GM18505 (cell line): Measurements from ENCODE around the gene CACNA2D4.

Experiments used
- ATAC-seq: cut with Tn5 transposase; IDR thresholded peaks from one replicate; pipeline ENCODE4 v1.9.1; 2021; ENCODE audit not compliant: unreplicated experiment
- POLR2A ChIP-seq: IDR thresholded peaks from 4 replicates; pipeline ENCODE4 v1.6.1; 2011; ENCODE audit warnings: borderline replicate concordance; ENCODE audit not compliant: insufficient read depth, insufficient read length; ENCODE audit errors: extremely low read depth

The CACNA2D4 gene

GRCh38 chr12:1812650-1813302 lies 105.7 kb downstream of the CACNA2D4 start:
- TF ChIP-seq POLR2A: no peak
- no peak for ATAC-seq

- ATAC-seq: no peak
- TF ChIP-seq POLR2A: no peak
Observed at GRCh38 chr12:1811948-1812291, 106.5 kb downstream of the CACNA2D4 start.

- ATAC-seq: no peak
- no peak for TF ChIP-seq POLR2A
Observed at GRCh38 chr12:1811281-1811947, 107.0 kb downstream of the CACNA2D4 start.

- TF ChIP-seq POLR2A: no peak
- no peak for ATAC-seq
Observed at GRCh38 chr12:1810931-1811280, 107.5 kb downstream of the CACNA2D4 start.

- no peak for ATAC-seq
- TF ChIP-seq POLR2A: no peak
Observed at GRCh38 chr12:1810201-1810930, 108.1 kb downstream of the CACNA2D4 start.

GRCh38 chr12:1809591-1810190 lies 108.8 kb downstream of the CACNA2D4 start:
- no peak for TF ChIP-seq POLR2A
- ATAC-seq: no peak

- TF ChIP-seq POLR2A: no peak
- no peak for ATAC-seq
Observed at GRCh38 chr12:1808798-1809480, 109.5 kb downstream of the CACNA2D4 start.

- no peak for ATAC-seq
- TF ChIP-seq POLR2A: no peak
Observed at GRCh38 chr12:1808036-1808797, 110.2 kb downstream of the CACNA2D4 start.

GRCh38 chr12:1807087-1807860 lies 111.2 kb downstream of the CACNA2D4 start:
- ATAC-seq: no peak
- no peak for TF ChIP-seq POLR2A

GRCh38 chr12:1806301-1807086 lies 112.0 kb downstream of the CACNA2D4 start:
- no peak for ATAC-seq
- TF ChIP-seq POLR2A: no peak

GRCh38 chr12:1805441-1806081 lies 112.9 kb downstream of the CACNA2D4 start:
- TF ChIP-seq POLR2A: no peak
- no peak for ATAC-seq
